Spleen (tissue), 11 donors: ENCODE data around the gene DYNC2I2. TPM values are rescaled to one million over a fixed set of nuclear protein-coding genes. Genes with fewer than 3 reads are reported as not detected.
"Not testable (repeated sequence)": the region's sequence is repeated elsewhere in the genome, so short reads cannot be mapped to it uniquely, and the experiment has no call there.

Experiments used
- DNase-seq: peaks from one replicate; pipeline ENCODE4 v3.0.0-alpha.2; 2020
- H3K27ac ChIP-seq, 8 donors: fragments of 200-600 bp; sonication (generic) in 7 of 8; 1 replicate in 4 of 8; 2 replicates in 4 of 8; pipeline versions ENCODE4 v1.5.0 to v1.8.0; 2016 to 2021; ENCODE audit warnings: inconsistent platforms in 4 of 8, mild to moderate bottlenecking in 4 of 8, moderate library complexity in 1 of 8
- H3K27me3 ChIP-seq, 7 donors: fragments of 200-600 bp; sonication (generic) in 6 of 7; replicated peaks in 1 of 7; 1 replicate in 4 of 7; 2 replicates in 3 of 7; pipeline versions ENCODE4 v1.5.0 to v1.8.0; 2016 to 2021; ENCODE audit warnings: inconsistent platforms in 3 of 7, mild to moderate bottlenecking in 1 of 7
- H3K36me3 ChIP-seq, 6 donors: fragments of 200-600 bp; sonication (generic) in 5 of 6; 1 replicate in 4 of 6; 2 replicates in 2 of 6; pipeline versions ENCODE4 v1.5.0 to v1.8.0; 2016 to 2021; ENCODE audit warnings: inconsistent platforms in 2 of 6
- H3K4me1 ChIP-seq, 6 donors: fragments of 200-600 bp; sonication (generic) in 5 of 6; 1 replicate in 3 of 6; 2 replicates in 3 of 6; pipeline versions ENCODE4 v1.5.0 to v1.8.0; 2016 to 2021; ENCODE audit warnings: inconsistent platforms in 3 of 6
- H3K4me3 ChIP-seq, 8 donors: fragments of 200-600 bp; sonication (generic) in 7 of 8; 1 replicate in 4 of 8; 2 replicates in 4 of 8; pipeline versions ENCODE4 v1.5.0 to v1.8.0; 2016 to 2021; ENCODE audit warnings: inconsistent platforms in 4 of 8, mild to moderate bottlenecking in 4 of 8, moderate library complexity in 2 of 8
- H3K9me3 ChIP-seq, 8 donors: fragments of 200-600 bp; sonication (generic) in 7 of 8; 1 replicate in 4 of 8; 2 replicates in 4 of 8; pipeline versions ENCODE4 v1.5.0 to v1.8.0; 2016 to 2021; ENCODE audit warnings: inconsistent platforms in 4 of 8
- POLR2A ChIP-seq, 3 donors: fragments of 450-650 bp; IDR thresholded peaks; one replicate each; pipeline ENCODE4 v1.5.1; 2017; ENCODE audit warnings: antibody characterized with exemption in 3 of 3, mild to moderate bottlenecking in 1 of 3
- POLR2AphosphoS5 ChIP-seq, 3 donors: sonication (generic); formaldehyde crosslinking; IDR thresholded peaks; one replicate each; pipeline ENCODE4 v1.5.1; 2017; ENCODE audit warnings: antibody characterized with exemption in 3 of 3
- WGBS, 5 donors: extraction: QIAGEN DNeasy Blood & Tissue Kit in 3 of 5; methylation state at CpG; one replicate each; pipeline versions ENCODE4 v1.1.5 to v1.1.7; 2013 to 2018; 5-methylcytosine and 5-hydroxymethylcytosine counted together
- intact Hi-C: fragments of 100-400 bp; cut with DNase I; formaldehyde crosslinking; loops from one replicate; pipeline ENCODE4 v1.15.0; 2023; ENCODE audit warnings: low total_unique reads
- polyA plus RNA-seq, 3 donors: library from polyadenylated mRNA; stranded (reverse); fragments of 200-250 nt; gene quantifications; one replicate each; pipeline ENCODE4 v1.2.1, GENCODE V29; 2013
- total RNA-seq, 7 donors: library from RNA; depleted of rRNA in 3 of 7; stranded (reverse); fragments of >200 nt in 3 of 7; fragmentation: NEBNext Ultra II Directional in 4 of 7; extraction: Animal tissue kit (Norgen Biotek cat#: 25700) in 4 of 7; gene quantifications; one replicate each; pipeline versions ENCODE4 v1.1.0 to v1.2.1, GENCODE V29; 2016 to 2021
- TF ChIP-seq, protein P1 (sequence below), 11 experiments: fragments of 200-600 bp in 7 of 11; fragments of 450-650 bp in 4 of 11; sonication (generic) in 4 of 11; IDR thresholded peaks in 8 of 11; conservative IDR thresholded peaks in 3 of 11; 1 replicate in 7 of 11; 2 replicates in 4 of 11; pipeline versions ENCODE4 v1.4.0 to v1.8.0; 2016 to 2021; ENCODE audit warnings: antibody characterized with exemption in 11 of 11, inconsistent platforms in 4 of 11, mild to moderate bottlenecking in 1 of 11
- donor health status: healthy with polysubstance abuse.
- donor health status: DM: no; HTN: no; CAD: no; lungs with moderate emphysema.
- donor health status: DM: no; HTN: no; CAD: no.
- donor health status: Bipolar disorder and iron deficiency.
- donor health status: healthy.
- donor health status: DM: no; HTN: no; CAD: no.
- donor health status: DM: yes; HTN: yes; CAD: no.

Gene DYNC2I2
- total and polyA plus RNA-seq, 10 donors: 19.0 to 61.6 (median 29.2) TPM

- DNase-seq: no peak
- Histone ChIP-seq H3K9me3 (no peaks in the 10 kb centered on the region), H3K36me3 (peaks cover 7 to 63% (median 49%) of the 10 kb centered on the region in 6 donors), H3K27ac (no peak overlapping the region), H3K27me3 (no peaks in the 10 kb centered on the region), H3K4me1 (peaks cover 12 to 32% (median 17%) of the 10 kb centered on the region in 6 donors), H3K4me3 (no peak overlapping the region)
- 68 to 84% (median 72%) methylated on average over 6 of the region's 6 CpGs for WGBS, 5 donors
- TF ChIP-seq POLR2A (IDR thresholded peaks at IDR 0.05) (no peak), POLR2AphosphoS5 (IDR thresholded peaks at IDR 0.05) (no peak)
- TF ChIP-seq, protein P1, sequence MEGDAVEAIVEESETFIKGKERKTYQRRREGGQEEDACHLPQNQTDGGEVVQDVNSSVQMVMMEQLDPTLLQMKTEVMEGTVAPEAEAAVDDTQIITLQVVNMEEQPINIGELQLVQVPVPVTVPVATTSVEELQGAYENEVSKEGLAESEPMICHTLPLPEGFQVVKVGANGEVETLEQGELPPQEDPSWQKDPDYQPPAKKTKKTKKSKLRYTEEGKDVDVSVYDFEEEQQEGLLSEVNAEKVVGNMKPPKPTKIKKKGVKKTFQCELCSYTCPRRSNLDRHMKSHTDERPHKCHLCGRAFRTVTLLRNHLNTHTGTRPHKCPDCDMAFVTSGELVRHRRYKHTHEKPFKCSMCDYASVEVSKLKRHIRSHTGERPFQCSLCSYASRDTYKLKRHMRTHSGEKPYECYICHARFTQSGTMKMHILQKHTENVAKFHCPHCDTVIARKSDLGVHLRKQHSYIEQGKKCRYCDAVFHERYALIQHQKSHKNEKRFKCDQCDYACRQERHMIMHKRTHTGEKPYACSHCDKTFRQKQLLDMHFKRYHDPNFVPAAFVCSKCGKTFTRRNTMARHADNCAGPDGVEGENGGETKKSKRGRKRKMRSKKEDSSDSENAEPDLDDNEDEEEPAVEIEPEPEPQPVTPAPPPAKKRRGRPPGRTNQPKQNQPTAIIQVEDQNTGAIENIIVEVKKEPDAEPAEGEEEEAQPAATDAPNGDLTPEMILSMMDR (IDR thresholded peaks at IDR 0.05 in 8 of 11, conservative IDR thresholded peaks at IDR 0.05 in 3 of 11): no peak
- intact Hi-C loops: no loop called here
Observed at GRCh38 chr9:128694344-128694743, 37.7 kb upstream of the DYNC2I2 start.

- DNase-seq, H3K27ac ChIP-seq, intact Hi-C loops, H3K27me3 ChIP-seq, H3K9me3 ChIP-seq, H3K4me3 ChIP-seq: not testable (repeated sequence)
- H3K36me3 ChIP-seq: peaks cover 7 to 63% (median 49%) of the 10 kb centered on the region in 6 donors
- H3K4me1 ChIP-seq: peaks cover 12 to 32% (median 17%) of the 10 kb centered on the region in 6 donors
- 76 to 95% (median 89%) methylated on average over 3 of the region's 3 CpGs for WGBS, 5 donors
Observed at GRCh38 chr9:128693738-128694137, 37.1 kb upstream of the DYNC2I2 start.

- no peak for TF ChIP-seq POLR2A (IDR thresholded peaks at IDR 0.05)
- TF ChIP-seq, protein P1 (IDR thresholded peaks at IDR 0.05 in 8 of 11, conservative IDR thresholded peaks at IDR 0.05 in 3 of 11): no peak
- TF ChIP-seq POLR2AphosphoS5 (IDR thresholded peaks at IDR 0.05): no peak
Observed at GRCh38 chr9:128690684-128691034, 34.0 kb upstream of the DYNC2I2 start.

GRCh38 chr9:128689820-128690683, 33.4 kb upstream of the DYNC2I2 start:
- Histone ChIP-seq H3K36me3 (peaks cover 7 to 41% (median 36%) of the 10 kb centered on the region in 6 donors), H3K9me3 (no peaks in the 10 kb centered on the region), H3K4me3 (peak overlapping the region; percentile 73 to 96 (median 84)), H3K27ac (peak overlapping the region; percentile 29 to 99 (median 92)), H3K27me3 (no peaks in the 10 kb centered on the region), H3K4me1 (peaks cover 39 to 69% (median 53%) of the 10 kb centered on the region in 6 donors)
- intact Hi-C loops: no loop called here
- peak; percentile 89 for DNase-seq
- WGBS, 5 donors: 0 to 1% (median 1%) methylated on average over 31 to 83 of the region's 83 CpGs
- TF ChIP-seq POLR2A (IDR thresholded peaks at IDR 0.05) (no peak), POLR2AphosphoS5 (IDR thresholded peaks at IDR 0.05) (peak in 2 of 3 donors; percentile 16 to 42)

More at GRCh38 chr9:128690684-128691034, 34.0 kb upstream of the DYNC2I2 start:
- Histone ChIP-seq H3K9me3 (no peaks in the 10 kb centered on the region), H3K4me3 (peak overlapping the region; percentile 73 to 96 (median 84)), H3K27ac (peak overlapping the region; percentile 29 to 99 (median 92)), H3K4me1 (peaks cover 33 to 63% (median 47%) of the 10 kb centered on the region in 6 donors), H3K27me3 (no peaks in the 10 kb centered on the region), H3K36me3 (peaks cover 7 to 48% (median 39%) of the 10 kb centered on the region in 6 donors)
- no peak for DNase-seq
- WGBS, 5 donors: 6 to 14% (median 8%) methylated on average over 5 of the region's 5 CpGs
- intact Hi-C loops: no loop called here

GRCh38 chr9:128689293-128689774, 32.7 kb upstream of the DYNC2I2 start:
- H3K27ac ChIP-seq: peak overlapping the region; percentile 82 to 99 (median 98)
- intact Hi-C loops: no loop called here
- no peaks in the 10 kb centered on the region for H3K9me3 ChIP-seq
- peak overlapping the region; percentile 54 to 96 (median 74) for H3K4me3 ChIP-seq
- WGBS, 5 donors: 0 to 2% (median 1%) methylated on average over 11 to 77 of the region's 80 CpGs
- DNase-seq: no peak
- H3K4me1 ChIP-seq: peaks cover 44 to 76% (median 60%) of the 10 kb centered on the region in 6 donors
- TF ChIP-seq POLR2AphosphoS5 (IDR thresholded peaks at IDR 0.05) (no peak), POLR2A (IDR thresholded peaks at IDR 0.05) (peak in 1 of 3 donors; percentile 86)
- H3K27me3 ChIP-seq: no peaks in the 10 kb centered on the region
- peaks cover 7 to 34% (median 30%) of the 10 kb centered on the region in 6 donors for H3K36me3 ChIP-seq
